ENCODE data around the gene CADM2.

The CADM2 gene

GRCh38 chr3:85342915-85343314 lies 384.1 kb downstream of the CADM2 start:
- peak; percentile 2 for DNase-seq

- DNase-seq, result no peak
Measured at GRCh38 chr3:85355572-85355971, 396.8 kb downstream of the CADM2 start.

DNA sequence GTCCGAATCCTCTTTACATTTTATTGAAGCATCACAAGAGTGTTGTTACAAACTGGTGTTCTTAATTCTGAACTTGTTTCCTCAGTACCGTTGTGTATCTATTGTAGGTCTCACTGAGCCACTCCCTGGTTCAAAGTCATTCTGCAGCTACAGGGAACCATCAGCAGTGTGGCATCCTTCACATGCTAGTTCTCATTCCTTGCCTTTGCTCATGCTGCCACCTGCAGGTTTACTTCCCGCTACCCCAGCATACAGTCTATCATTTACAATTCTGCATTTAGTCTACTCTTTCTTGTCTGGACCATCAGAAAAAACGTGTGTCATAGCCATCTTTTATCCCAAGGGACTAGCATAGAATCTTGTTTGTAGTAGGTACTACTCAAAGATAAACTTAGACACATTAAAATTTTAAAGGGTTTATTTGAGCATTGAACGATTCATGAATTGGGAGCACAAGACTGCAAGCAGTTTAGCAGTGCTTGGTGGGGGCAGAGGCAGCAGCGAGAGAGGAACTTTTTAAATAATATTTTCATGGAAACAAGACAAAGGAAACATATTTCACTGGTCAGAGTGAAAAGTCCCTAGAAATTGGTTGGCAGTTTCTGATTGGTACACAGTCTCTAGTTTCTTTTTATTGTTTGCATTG lies 402.1 kb downstream of the CADM2 start:
- DNase-seq, result peak; percentile 63

DNA sequence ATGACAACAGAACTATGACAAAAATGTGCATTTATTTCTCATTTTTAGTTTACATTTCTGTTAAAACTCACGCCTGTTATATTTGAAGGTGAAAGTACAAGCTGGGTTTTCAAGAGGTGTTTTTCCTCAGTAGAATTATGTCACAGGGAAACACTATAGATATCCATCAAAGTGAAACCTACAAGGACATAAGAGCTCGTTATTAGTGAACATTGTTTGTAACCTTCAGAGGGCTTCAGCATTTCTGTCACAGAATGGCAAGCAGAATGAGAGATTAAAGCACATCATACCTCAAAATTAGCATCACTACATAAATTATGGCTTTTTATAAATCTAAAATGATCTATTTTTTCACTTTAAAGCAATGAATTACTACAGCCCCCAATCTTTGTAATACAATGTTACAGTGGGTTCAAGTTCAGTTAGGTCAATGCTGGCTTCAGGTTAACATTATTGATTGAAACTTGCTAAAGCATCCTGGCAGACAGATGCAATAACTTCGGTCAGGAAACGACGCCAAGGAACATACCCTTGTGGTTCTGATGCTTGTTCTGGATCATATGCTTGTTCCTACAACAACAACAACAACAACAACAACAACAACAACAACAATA lies 405.6 kb downstream of the CADM2 start:
- no peak for DNase-seq

DNA sequence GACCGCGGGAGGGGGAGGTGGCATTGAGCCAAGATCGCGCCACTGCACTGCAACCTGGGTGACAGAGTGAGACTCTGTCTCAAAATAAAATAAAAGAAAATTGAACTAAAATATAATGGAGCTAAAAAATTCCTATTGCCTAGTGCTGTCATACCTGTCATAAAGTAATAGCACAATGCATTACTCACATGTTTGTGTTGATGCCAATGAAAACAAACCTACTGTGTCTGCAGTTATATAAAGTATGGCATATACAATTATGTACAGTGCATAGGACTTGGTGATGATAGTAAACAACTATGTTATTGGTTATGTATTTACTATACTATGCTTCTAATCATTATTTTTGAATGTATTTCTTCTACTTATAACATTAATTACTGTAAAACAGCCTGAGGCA lies 411.6 kb downstream of the CADM2 start:
- no peak for DNase-seq

DNA sequence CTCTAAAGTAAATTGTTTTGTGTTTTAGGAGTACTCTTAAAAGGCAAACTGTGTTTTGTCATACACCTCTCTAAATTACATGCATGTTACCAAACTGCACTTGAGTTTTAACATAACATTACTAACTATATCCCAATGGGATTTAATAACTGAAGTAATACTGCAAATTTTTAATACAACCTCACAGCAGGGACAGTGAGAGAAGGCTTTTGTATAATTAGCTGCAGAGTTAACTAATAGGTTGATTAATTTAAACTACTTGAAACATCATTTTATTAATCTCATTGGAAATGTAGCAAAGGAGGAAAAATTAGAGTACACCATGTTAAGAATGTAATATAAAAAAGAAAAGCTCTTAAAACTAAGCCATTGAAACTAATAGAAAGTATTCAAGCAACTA lies 417.3 kb downstream of the CADM2 start:
- no peak for DNase-seq

- no peak for DNase-seq
Measured at GRCh38 chr3:85377115-85377514, 418.3 kb downstream of the CADM2 start.

DNA sequence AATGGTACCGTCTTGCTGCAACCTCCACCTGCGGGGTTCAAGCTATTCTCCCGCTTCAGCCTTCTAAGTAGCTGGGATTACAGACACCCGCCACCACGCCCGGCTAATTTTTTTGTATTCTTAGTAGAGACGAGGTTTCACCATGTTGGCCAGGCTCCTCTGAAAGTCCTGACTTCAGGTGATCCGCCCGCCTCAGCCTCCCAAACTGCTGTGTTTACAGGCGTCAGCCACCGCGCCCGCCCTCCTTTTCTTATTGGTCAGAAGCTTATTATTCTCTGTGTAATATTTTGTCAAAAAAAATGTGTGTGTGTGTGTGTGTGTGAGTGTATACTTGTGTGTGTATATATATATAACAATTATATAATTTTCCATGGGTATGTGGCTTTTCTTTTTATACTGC lies 425.6 kb downstream of the CADM2 start:
- no peak for DNase-seq

DNA sequence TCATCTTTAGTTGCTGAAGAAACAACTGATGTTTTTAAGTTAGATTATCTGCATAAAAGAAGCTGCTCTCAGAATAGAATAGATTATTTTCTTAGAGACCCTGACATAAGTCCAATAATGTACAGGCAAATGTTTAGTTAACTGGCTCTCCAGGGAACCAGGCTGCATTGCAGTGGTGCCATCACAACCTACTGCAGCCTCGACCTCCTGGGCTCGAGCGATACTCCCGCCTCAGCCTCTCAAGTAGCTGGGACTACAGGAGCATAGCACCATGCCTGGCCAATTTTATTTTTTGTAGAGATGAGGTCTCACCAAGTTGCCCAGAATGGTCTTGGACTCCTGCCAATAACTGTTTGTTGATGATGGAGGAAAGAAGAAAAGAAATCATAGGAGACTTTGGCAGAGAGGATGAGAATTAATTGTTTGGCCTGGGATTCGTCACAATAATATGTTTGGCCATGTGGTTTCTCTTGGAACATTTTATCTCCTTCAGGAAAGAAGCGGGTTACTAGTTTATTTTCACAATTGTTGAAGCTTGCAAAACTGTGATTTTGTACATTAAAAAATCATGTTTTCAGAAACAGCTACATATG lies 429.2 kb downstream of the CADM2 start:
- DNase-seq, result peak; percentile 44

DNA sequence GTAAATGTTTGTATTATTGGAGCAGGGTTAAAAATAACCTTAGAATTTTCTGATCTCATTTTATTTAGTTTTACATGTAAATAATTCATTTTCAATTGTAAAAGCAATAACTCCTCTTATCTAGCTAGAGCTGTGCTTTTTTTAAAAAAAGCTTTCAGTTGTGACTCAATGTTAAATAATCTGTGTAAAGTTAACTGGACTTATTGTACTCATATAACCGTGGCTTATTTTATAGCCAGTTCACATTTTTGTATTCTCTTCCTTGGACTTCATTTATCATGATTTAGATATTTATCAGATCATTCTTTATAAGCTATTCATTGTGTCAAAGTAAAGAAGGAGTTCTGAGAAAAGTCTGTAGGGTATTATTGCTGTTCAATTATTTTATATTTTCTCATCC lies 435.6 kb downstream of the CADM2 start:
- no peak for DNase-seq

- DNase-seq, result no peak
Measured at GRCh38 chr3:85397434-85397833, 438.6 kb downstream of the CADM2 start.

GRCh38 chr3:85426121-85426520 lies 467.3 kb downstream of the CADM2 start:
- no peak for DNase-seq

- DNase-seq, result no peak
Measured at GRCh38 chr3:85427467-85427866, 468.7 kb downstream of the CADM2 start.

GRCh38 chr3:85432081-85432480 lies 473.3 kb downstream of the CADM2 start:
- no peak for DNase-seq

- no peak for DNase-seq
Measured at GRCh38 chr3:85433319-85433718, 474.5 kb downstream of the CADM2 start.

- DNase-seq, result no peak
Measured at GRCh38 chr3:85455561-85456200, 496.9 kb downstream of the CADM2 start.

DNA sequence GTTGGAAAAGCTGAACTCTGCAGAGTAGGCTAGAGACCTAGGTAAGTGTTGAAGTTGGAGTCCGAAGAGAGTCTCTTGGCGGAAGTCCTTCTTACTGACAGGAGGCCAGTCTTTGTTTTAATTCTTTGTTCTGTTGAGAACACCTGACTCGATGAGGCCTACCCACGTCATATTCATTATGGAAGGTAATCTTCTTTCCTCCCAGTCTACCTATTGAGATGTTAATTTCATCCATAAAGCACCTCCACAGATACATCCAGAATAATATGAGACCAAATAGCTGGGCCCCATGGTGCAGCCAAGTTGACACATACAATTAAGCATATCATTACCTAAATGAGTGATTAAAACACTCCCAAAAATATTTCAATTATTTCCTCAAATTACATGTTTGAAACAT lies 515.5 kb downstream of the CADM2 start:
- no peak for DNase-seq

- DNase-seq, result no peak
Measured at GRCh38 chr3:85475346-85475745, 516.6 kb downstream of the CADM2 start.

GRCh38 chr3:85476891-85477495 lies 518.2 kb downstream of the CADM2 start:
- DNase-seq, result no peak

DNA sequence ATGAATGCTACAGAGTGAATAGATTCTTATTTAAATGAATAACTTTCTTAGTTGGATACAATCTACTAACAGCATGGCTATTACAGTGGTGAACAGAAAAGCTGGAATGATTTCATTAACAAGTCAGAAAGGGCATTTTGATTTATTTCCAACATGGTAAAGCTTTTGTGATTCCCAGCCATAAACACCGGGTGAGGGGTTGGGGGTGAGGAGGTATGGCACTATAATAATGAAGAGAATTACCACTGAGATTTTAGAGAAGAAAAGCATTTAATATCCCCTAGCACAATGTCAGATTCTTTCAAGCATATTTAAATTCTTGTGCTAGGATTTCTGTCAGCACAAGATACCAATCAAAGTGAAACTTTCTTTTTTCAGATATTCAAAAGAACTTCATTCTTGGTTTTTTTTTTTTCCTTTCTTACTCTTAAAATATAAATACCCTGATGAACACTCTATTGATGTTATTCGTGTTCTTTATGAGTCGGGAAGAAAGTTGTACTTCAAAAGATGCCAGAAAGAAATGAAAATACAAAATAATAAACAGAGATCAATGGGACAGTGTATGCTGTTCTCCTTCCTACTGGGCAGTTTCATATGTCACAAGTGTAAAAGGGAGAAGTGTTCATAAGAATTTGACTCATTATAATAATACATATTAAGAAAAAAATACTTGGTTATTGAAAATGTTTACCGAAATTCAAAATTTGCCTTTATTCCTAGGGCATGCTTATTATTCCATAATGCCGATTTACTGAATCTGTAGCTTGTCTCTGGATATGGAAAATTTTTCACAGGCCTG lies 522.8 kb downstream of the CADM2 start:
- DNase-seq, result no peak

DNA sequence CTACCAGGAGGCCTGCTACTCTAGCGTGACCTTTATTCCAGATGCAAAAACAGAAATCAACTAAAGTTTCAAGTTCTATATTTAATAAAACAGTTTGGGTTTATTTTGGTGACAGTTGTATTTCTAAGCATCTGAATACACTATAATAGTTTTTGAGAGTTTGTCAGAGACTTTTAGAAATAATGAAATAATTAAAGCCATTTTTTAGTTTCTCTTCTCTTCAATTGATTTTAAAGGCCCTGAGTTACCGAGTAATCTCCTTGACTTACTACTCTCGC lies 523.4 kb downstream of the CADM2 start:
- no peak for DNase-seq

GRCh38 chr3:85483986-85484385 lies 525.2 kb downstream of the CADM2 start:
- no peak for DNase-seq

- DNase-seq, result no peak
Measured at GRCh38 chr3:85487375-85487774, 528.6 kb downstream of the CADM2 start.

Measured in NCI-H345 (cell line).